ENCODE results near the gene CLEC1A.

- no peak for TF ChIP-seq SP1 (IDR thresholded peaks at IDR 0.05; ENCODE audit: low read depth)
- no peak for TF ChIP-seq CTCF (IDR thresholded peaks at IDR 0.05 in 2 of 3, conservative IDR thresholded peaks at IDR 0.05 in 1 of 3; ENCODE audit: borderline replicate concordance in 1 of 3, insufficient read depth in 1 of 3, low read depth in 2 of 3, low read length in 2 of 3)
- TF ChIP-seq POLR2AphosphoS5 (IDR thresholded peaks at IDR 0.05; ENCODE audit: low read depth, low read length) = no peak
- TF ChIP-seq RAD21 (IDR thresholded peaks at IDR 0.05; ENCODE audit: low read depth) = no peak
- TF ChIP-seq EZH2 (IDR thresholded peaks at IDR 0.05) = no peak
- TF ChIP-seq EGR1 (IDR thresholded peaks at IDR 0.05; ENCODE audit: low read depth) = no peak
- no peak for TF ChIP-seq ATF3 (IDR thresholded peaks at IDR 0.05)
- no peak for TF ChIP-seq POLR2A (IDR thresholded peaks at IDR 0.05; ENCODE audit: borderline replicate concordance, extremely low read depth, insufficient read depth, insufficient read length)
- TF ChIP-seq TCF7L2 (IDR thresholded peaks at IDR 0.05; ENCODE audit: borderline replicate concordance, extremely low read depth, insufficient read depth, insufficient read length) = no peak
- no peak for TF ChIP-seq ZFX (IDR thresholded peaks at IDR 0.05)
These were observed 67.5 kb downstream of the CLEC1A start for GRCh38 chr12:10031321-10031720.
